HG03520 (cell line): ENCODE measurements around the gene OCRL.
A peak's percentile ranks its signal among the peaks of the same experiment; 100 is the strongest.

Source experiments
- ATAC-seq: cut with Tn5 transposase; IDR thresholded peaks from one replicate; pipeline ENCODE4 v1.9.1; 2021; ENCODE audit warnings: mild to moderate bottlenecking, moderate library complexity; ENCODE audit not compliant: unreplicated experiment

The OCRL gene

DNA sequence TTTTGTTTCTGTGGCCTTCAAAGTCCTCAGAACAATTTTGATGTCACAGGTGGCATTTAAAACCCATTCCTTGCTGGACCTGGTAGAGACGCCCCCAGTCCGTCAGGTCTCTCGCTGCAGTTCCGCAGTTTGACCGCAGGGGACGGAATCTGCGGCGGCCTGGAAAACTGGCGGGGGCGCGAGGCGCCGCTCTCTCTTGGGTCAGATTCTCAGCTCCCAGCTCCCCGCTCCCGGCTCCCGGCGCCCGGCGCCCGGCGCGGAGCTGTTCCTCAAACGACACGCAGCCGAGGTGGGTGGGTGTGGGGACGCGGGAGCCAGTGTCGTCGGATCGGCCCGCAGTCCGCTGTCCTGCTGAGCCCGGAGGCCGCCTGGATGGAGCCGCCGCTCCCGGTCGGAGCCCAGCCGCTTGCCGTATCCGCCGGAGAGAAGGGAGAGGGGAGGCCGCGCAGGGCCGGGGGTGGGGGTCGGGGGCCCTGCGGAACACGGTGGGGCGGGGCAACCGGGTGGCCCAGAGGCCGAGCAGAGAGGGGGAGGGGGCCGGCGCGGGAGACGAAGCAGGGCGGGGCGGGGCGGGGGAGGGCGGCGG is at the start of gene OCRL:
OCRL (plus strand) TSS at position 192 of the 586 bp plus-strand sequence; CDS start at position 373, 181 bp downstream.
- peak; percentile 97 for ATAC-seq

DNA sequence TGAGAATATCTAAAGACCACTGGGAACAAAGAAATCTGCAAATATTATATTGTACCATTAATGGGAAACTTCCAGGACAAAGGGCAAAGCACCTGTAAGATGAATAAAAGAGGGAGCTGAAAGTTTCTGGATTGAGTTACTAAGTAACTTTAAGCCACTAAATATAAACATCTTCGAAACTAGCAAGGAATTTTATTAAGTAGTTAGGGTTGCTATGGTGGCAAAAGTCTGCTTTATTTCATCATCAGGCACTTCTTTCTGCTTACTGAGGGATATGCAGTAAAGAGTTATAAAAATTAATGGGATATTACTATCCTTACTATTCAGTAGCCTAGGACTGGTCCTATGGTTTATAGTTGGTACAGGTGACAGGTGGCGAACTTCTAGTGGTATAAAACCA is 49.7 kb upstream of the OCRL start:
- no peak for ATAC-seq

DNA sequence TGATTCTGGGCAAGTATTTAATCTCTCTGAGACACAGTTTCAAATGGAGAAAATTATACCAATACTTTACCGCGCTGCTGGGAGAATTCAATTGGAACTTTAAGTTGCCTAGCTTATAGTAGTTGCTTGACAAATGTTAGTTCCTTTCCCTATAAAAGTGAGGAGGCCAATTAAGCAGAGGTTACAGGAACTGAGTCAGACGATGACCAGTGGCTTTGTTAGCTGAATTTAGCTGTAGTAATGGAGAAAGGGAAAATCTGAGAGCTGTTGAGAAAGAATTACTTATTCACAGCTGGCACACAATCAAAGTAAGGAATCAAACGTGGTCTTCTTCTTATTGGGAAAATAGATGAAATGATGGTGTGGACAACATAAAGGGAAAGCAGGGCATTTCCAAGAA is 46.4 kb upstream of the OCRL start:
- ATAC-seq: no peak

DNA sequence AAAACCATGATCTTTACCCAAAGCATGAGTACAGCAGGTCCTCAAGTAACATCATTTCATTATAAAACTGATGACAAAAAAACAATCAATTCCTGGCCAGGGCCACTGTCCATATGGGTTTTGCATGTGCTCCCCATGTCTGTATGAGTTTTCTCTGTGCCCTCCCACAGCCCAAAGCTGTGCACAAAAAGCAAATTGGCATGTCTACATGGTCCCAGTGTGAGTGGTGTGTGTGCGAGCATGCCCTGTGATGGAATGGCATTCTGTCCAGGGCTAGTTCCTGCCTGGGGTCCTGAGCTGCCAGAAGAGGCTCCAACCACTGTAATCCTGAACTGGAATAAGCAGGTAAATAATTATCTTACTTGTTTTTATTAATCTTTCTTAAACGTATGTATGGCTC is 45.2 kb upstream of the OCRL start:
- no peak for ATAC-seq

DNA sequence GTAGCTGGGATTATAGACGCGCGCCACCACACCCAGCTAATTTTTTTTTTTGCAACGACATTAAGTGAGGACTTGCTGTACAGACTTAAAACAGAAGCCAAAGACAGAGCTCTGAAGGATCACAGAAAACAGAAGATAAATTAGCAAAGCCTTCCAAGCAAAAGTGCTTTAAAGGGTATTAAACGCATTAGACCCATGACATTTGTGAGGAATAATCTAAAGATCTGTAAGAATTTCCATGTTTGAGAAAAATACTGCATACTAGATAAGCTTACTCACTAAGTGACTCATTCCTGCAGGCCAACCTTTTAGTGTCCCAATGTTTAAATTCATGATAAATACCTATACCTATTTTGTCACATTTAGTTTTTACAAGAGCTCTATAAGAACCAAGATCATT is 44.2 kb upstream of the OCRL start:
- no peak for ATAC-seq

DNA sequence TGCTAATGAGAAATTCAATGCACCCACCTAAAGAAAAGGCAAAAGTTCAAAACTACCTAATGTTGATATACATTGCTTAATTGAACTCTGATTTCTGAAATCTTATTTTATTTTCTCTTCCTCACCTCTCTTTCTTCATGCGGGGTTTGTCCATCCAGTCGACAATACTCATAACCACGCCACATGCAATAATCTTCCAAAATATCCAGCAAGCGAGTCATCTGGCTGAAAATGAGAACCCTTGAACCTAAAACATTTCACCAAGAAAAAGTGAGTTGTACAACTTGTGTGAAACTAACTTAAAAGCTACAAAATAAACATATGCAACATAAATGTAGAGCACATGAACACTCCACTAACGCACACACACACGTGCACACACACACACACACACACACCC is 43.4 kb upstream of the OCRL start:
- ATAC-seq: no peak

DNA sequence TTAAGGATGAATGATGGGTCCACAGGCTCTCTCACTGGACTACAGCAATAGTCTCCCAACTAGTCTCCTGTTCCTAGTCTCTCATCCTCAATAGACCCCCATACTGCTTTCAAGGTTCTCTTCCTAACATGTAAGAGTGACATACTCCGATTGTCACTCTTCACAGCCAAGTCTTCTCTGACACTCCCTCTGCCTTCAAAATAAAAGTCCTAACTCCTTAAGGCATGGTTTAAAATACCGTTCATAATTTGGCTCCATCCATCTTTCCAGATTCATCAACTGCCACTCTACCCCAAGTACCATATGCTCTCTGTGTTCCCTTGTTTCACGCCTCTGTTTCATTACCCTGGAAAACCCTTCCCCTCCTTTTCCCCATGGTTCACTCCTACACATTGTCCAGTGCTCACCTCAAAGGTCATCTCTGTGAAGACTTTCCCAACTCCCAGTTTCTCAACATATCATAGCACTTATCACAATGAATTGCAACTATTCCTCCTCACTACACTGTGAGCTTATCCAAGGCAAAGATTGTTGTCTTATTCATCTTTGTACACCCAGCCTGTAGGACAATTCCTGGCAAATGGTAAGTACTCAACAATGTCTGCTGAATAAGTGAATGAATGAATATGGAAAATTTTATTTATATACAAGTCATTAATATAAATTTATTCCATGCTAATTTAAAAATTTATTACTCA is 42.8 kb upstream of the OCRL start:
- no peak for ATAC-seq

DNA sequence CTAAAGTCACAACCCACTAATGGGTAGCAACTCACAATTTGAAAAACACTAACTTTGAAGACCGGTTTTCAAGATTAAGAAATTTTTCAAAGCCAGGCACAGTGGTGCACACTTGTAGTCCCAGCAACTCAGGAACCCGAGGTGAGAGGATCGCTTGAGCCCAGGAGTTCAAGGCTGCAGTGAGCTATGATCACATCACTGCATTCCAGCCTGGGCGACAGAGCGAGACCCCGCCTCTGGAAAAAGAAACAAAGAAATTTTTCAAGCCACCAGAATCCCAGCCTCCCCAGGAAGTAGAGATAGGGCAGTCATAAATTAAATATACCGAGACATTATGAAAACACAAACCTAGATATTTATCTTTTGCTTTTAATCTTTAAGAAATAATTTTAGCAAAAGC is 29.7 kb upstream of the OCRL start:
- no peak for ATAC-seq

DNA sequence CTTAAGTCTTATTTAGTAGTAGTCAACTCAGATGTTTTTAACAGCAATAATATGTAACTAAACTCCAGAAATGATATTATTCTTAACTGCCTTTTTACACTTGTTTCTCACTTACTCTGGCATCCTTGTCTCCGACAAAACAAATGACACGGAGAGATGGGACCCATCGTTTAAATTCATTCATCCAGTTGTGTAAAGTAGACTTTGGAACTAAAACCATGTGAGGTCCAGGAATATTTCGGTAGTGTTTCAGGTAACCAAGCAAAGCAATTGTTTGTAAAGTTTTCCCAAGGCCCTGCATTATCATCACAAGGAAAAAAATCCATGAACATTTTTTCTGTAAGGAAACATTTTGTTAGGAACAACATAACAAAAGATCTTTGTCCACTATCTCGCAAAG is 28.4 kb upstream of the OCRL start:
- no peak for ATAC-seq

DNA sequence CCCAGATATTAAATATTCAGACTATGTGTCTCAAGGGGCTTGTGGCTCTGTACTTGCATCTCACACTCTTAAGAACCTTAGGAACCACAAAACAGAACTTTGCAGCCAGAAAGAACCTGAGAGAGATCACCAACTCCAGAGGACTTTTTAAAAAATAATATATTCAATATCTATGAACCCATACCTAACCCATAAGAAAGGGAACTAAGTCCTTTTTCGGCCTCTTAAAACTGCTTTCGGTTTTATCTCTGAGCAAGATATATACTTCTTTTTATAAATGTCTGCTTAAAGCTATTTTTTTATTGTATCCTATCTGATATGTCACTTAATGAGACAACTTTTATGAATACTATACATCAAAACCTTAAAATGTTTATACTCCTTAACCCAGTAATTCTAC is 27.6 kb upstream of the OCRL start:
- ATAC-seq: no peak

DNA sequence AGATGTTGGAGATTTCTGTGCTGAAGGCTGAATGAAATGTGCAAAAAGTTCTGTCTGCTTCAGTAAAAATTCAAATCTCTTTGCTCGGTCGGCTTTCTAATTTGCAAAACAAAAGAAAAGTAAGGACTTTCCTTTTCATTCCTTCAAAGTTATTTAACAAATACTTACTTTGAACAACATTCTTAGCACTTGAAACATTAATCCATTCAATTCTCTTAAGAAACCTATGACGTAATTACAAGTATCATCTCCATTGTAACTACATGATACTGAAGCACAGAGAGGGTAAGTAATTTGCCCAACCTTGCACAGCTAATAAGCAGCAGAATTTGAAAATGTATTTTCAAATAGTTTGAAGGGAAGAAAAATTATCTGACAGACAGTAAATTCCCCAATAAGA is 23.7 kb upstream of the OCRL start:
- no peak for ATAC-seq

DNA sequence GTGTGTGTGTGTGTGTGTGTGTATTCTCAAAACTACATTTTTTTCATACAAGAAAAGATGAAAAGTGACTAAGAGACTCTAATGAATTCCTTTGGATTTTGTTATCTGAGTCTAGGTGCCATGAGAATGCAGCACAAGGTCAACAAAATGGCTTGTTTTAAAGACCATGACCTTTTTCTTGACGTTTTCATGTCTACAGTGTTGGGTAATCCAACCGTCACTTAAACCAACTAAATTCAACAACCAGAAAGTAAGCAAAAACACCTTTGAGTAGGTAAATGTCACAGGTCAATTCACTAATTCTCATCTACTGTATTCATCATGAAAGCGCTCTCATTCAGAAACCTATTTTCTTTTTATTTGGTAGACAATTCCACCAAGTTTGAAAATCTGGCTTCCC is 19.9 kb upstream of the OCRL start:
- ATAC-seq: no peak

DNA sequence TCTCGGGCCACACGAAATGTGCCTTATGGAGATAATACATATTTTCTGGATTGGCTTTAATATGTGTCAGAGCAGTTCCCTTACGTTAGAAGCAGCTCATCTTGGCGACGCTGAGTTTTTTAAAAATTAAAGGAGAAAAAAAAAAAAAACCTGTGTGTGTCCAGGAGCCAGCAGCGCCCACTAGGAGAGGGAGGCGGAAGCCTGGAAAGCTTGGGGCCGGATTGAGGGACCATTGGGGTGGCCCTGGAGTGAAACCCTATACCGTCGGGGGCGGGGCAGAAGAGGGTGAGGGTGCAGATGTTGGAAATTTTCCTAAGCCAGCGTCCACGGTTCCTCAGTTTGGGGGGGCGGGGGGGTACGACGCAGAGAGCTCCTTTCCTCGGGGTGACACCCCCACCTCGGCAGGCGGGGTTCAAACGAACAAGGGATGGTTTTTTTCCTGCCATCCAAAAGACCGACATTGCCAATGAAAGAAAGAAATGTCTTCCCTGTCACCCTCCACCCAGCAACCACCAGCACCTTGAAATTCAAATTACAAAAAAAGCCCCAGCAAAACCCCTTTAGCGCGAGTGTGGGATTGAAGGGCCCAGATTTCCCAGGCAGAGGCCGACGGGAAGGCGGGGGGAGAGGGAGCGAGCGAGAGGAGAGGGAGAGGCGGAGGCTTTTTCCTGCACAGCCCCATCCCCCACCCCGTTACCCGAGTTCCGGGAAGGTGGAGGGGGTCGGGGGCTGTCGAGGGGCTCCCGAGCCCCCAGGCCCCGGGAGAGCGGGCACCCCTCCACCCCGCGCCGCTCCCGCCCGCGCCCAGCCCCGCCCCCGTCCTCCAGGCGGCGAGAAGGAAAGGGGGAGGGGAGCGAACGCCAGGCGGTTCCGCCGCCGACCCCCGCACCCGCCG is 17.6 kb upstream of the OCRL start:
- ATAC-seq: no peak

DNA sequence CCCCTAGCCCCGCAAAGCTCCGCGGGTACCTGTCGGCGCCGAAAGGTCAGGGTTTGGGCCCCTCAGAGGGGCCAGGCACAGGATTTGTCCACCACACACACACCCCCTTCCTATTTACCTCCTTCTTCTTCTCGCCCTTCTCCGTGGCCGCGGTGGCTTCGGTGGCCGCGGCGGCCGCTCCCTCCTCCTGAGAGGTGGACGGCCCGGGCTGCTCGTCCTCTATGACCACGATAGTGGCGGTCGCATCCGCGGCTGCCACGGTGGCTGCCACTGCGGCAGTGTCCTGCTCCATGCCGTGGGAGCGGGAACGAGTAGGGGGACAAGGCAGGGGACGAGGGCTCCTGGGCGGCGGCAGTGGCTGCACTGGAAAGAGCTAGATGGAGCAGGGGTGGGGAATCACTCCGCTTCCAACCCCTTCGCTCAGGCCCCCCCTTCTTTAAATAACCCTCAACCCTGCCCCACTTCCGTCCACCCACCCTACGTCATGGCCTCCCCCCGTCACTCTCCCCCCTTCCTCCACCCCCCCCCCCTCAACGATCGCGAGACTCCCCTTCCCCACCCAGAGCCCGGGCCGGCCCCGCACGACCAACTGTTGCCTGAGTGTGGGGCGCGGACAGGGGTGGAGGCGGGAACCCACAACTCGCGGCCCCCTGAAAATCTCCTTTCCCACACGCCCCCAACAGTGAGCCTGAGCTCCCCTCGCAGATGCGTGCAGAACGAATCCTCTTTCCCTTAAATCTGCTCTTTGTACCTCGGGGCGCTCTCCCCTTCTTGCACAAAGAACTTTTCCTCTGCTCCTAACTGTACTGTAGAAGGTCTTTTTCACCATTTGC is 16.8 kb upstream of the OCRL start, which contains the start of gene SMARCA1:
SMARCA1 (minus strand) TSS at position 412 of the 833 bp plus-strand sequence; CDS start at position 292, 120 bp downstream.
- ATAC-seq: no peak

DNA sequence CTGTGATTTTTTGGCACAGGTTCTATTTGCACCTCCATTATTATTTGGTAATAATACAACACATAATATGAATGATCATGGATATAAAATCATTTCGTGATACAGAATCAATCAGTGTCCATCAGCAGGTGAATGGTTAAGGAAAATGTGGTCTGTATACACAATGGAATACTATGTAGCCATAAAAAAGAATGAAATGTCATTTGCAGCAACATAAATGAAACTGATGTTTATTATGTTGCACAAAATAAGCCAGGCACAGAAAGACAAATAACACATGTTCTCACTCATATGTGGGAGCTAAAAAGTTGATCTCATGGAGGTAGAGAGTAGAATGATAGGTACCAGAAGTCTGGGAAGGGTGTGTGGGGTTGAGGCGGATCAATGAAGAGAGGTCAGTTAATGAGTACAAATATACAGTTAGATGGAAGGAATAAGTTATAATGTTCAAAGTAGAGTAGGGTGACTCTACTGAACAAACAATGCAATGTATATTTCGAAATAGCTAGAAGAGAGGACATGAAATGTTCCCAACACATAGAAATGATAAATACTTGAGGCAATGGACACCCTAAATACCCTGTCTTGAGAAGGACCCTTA is 15.7 kb upstream of the OCRL start:
- ATAC-seq: no peak

DNA sequence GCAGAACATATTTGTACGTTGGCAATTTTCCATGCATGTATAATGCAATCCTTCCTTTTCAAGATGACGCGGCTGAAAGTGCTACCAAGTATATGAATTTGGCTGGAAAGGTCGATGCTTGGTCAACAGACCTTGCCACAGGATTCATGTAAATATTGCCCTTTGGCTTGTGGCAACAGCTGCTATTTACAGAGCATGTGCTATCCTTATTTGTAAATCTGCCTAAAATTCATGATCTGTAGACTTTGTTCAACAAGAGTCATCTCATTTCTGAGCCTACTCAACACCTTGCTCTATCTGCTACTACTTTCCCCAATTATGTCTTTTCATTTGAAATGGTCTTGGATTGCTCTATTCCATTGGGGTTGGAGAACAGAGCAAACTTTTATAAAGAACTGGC is 14.9 kb upstream of the OCRL start:
- no peak for ATAC-seq

DNA sequence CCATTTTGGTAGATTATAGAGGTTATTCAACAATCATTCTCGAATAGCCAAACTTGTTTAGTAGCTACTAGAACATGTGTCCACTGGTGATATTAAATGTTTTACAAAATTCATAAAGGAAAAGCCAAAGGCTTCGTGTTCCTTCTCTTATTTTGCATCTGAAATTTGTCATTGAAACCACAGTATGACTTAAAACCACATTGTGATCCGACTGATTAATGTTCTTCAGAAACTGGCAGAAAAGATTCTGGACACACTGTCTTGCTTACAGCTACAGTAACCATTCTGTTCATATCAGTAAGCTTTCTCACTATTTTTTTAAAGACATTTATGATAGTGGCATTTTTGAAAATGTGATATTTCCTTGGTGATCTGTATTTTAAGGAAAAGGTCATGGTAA is 14.2 kb upstream of the OCRL start:
- ATAC-seq: no peak

DNA sequence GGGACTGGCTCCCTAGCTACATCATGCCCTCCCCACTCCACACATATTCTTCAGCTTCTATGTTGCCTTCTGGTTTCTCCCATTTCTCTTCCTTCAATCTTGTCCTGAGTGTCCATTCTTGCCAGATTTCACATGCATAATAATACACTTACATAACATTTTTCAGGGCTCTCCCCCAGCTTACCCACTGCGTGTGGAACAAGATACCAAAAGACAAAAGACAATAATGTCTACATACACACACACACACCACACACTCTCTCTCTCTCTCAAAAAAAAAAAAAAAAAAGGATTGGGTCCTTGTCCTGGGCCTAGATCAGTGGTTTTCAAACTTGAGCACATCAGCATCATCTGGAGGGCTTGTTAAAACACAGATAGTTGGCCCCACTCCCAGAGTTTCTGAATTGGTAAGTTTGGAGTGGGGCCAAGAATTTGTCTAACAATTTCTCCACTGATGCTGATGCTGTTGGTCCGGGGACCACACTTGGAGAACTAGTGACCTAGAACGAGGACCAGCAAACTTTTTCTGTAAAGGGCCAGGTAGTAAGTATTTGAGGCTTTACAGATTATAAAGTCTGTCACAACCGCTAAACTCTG is 10.3 kb upstream of the OCRL start:
- ATAC-seq: no peak

DNA sequence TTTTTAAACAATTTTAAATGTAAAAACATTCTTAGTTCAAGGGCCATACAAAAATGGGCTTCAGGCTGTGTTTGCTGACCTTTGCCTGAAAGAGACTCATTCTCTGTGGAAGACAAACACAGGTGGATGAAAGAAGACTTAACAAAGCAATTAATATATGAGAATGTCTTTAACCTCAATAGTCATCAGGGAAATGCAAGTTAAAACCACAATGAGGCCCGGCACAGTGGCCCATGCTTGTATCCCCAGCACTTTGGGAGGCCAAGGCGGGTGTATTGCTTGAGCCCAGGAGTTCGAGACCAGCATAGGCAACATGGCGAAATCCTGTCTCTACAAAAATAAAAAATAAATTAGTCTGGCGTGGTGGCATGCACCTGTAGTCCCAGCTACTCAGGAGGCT is 9.6 kb upstream of the OCRL start:
- no peak for ATAC-seq

DNA sequence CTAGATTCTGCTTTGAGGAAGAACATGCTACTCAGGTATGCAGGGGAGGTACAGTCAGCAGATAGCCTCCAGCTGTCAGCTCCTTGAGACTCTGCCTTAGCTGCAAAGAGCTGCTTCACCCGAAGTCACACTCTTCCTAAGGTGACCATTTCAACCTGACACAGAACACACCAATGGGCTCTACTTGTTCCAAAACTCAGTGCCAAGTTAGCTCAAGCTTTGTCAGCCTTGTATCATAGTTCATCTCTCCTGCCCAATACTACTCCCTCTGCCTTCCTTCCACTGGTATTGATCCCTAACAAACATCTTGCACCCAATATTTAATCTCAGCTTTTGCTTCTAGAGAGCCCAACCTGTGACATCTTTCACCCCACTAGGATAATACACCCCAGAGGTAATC is 8.9 kb upstream of the OCRL start:
- no peak for ATAC-seq
